HCT116 (cell line): ENCODE data around the gene WSB2.

Experiments used
- CTCF ChIP-seq, 3 experiments: fragments of 200-600 bp in 1 of 3; sonication (generic) in 1 of 3; IDR thresholded peaks in 2 of 3; conservative IDR thresholded peaks in 1 of 3; 2 replicates each; pipeline ENCODE4 v1.5.1; 2012 to 2017; ENCODE audit warnings: low read depth in 2 of 3, low read length in 2 of 3, antibody characterized with exemption in 1 of 3, borderline replicate concordance in 1 of 3, control low read depth in 1 of 3, mild to moderate bottlenecking in 1 of 3, mixed read lengths in 1 of 3, mixed run types in 1 of 3, moderate library complexity in 1 of 3; ENCODE audit not compliant: insufficient read depth in 1 of 3
- EGR1 ChIP-seq: IDR thresholded peaks from 2 replicates; pipeline ENCODE4 v1.6.1; 2012; ENCODE audit warnings: low read depth
- EZH2 ChIP-seq: fragments of 200-600 bp; sonication (generic); IDR thresholded peaks from 2 replicates; pipeline ENCODE4 v1.6.1; 2017; ENCODE audit warnings: antibody characterized with exemption, mixed run types
- EZH2phosphoT487 ChIP-seq: fragments of 200-600 bp; IDR thresholded peaks from 2 replicates; pipeline ENCODE4 v1.6.1; 2018; ENCODE audit warnings: antibody characterized with exemption, borderline replicate concordance
- JUND ChIP-seq: IDR thresholded peaks from 2 replicates; pipeline ENCODE4 v1.6.1; 2012
- POLR2A ChIP-seq: IDR thresholded peaks from 2 replicates; pipeline ENCODE4 v1.7.0; 2011; ENCODE audit warnings: borderline replicate concordance; ENCODE audit not compliant: insufficient read depth, insufficient read length; ENCODE audit errors: extremely low read depth
- POLR2AphosphoS5 ChIP-seq: IDR thresholded peaks from 2 replicates; pipeline ENCODE4 v1.6.1; 2011; ENCODE audit warnings: mild to moderate bottlenecking, low read depth, low read length, moderate library complexity
- REST ChIP-seq: IDR thresholded peaks from 2 replicates; pipeline ENCODE4 v1.6.1; 2012; ENCODE audit warnings: low read depth
- SP1 ChIP-seq: IDR thresholded peaks from 2 replicates; pipeline ENCODE4 v1.6.1; 2012; ENCODE audit warnings: low read depth

- TF ChIP-seq POLR2A: no peak
- no peak for TF ChIP-seq CTCF (IDR thresholded peaks at IDR 0.05 in 2 of 3, conservative IDR thresholded peaks at IDR 0.05 in 1 of 3; ENCODE audit: borderline replicate concordance in 1 of 3, insufficient read depth in 1 of 3, low read depth in 2 of 3, low read length in 2 of 3)
- TF ChIP-seq SP1: no peak
- no peak for TF ChIP-seq EZH2phosphoT487
- no peak for TF ChIP-seq REST
- no peak for TF ChIP-seq JUND
- no peak for TF ChIP-seq EZH2
- TF ChIP-seq POLR2AphosphoS5: peak; percentile 12; the same call in 1 of the 2 replicates
- no peak for TF ChIP-seq EGR1
Measured at GRCh38 chr12:118033902-118034301, 27.1 kb downstream of the WSB2 start.
